GM23248 (cell line): Measurements from ENCODE around the gene PCDH10. TPM values are rescaled to one million over a fixed set of nuclear protein-coding genes. Genes with fewer than 3 reads are reported as not detected.

Source experiments
- DNase-seq: peaks from one replicate; pipeline ENCODE4 v3.0.0-alpha.2; 2015
- H2AFZ ChIP-seq: fragments of 200-600 bp; sonication (generic); 2 replicates; pipeline ENCODE4 v1.6.1; 2016; ENCODE audit warnings: antibody characterized with exemption
- H3F3A ChIP-seq: fragments of 200-600 bp; sonication (generic); 2 replicates; pipeline ENCODE4 v1.6.1; 2016; ENCODE audit warnings: mild to moderate bottlenecking, antibody characterized with exemption, mixed run types; ENCODE audit not compliant: insufficient read depth
- H3K27ac ChIP-seq: fragments of 200-600 bp; sonication (generic); 2 replicates; pipeline ENCODE4 v1.5.1; 2016; ENCODE audit warnings: mild to moderate bottlenecking
- H3K27me3 ChIP-seq: fragments of 200-600 bp; sonication (generic); replicated peaks from 2 replicates; pipeline ENCODE4 v1.6.1; 2016; ENCODE audit warnings: mild to moderate bottlenecking; ENCODE audit not compliant: insufficient read depth
- H3K36me3 ChIP-seq: fragments of 200-600 bp; sonication (generic); 2 replicates; pipeline ENCODE4 v1.6.1; 2016; ENCODE audit warnings: low read depth, mild to moderate bottlenecking
- H3K4me1 ChIP-seq: fragments of 200-600 bp; sonication (generic); 2 replicates; pipeline ENCODE4 v1.6.1; 2016; ENCODE audit warnings: mild to moderate bottlenecking; ENCODE audit not compliant: insufficient read depth
- H3K4me2 ChIP-seq: fragments of 200-600 bp; sonication (generic); one replicate; pipeline ENCODE4 v1.6.1; 2016; ENCODE audit warnings: mild to moderate bottlenecking; ENCODE audit not compliant: unreplicated experiment
- H3K4me3 ChIP-seq: fragments of 200-600 bp; sonication (generic); 2 replicates; pipeline ENCODE4 v1.5.1; 2016; ENCODE audit warnings: mild to moderate bottlenecking
- H3K79me2 ChIP-seq: fragments of 200-600 bp; sonication (generic); 2 replicates; pipeline ENCODE4 v1.6.1; 2016; ENCODE audit warnings: mild to moderate bottlenecking; ENCODE audit not compliant: insufficient read depth
- H3K9ac ChIP-seq: fragments of 200-600 bp; sonication (generic); 2 replicates; pipeline ENCODE4 v1.6.1; 2016; ENCODE audit warnings: mild to moderate bottlenecking
- H3K9me2 ChIP-seq: fragments of 200-600 bp; sonication (generic); 2 replicates; pipeline ENCODE4 v1.6.1; 2016; ENCODE audit warnings: mixed run types, mild to moderate bottlenecking, moderate library complexity; ENCODE audit not compliant: insufficient read depth
- H3K9me3 ChIP-seq: fragments of 200-600 bp; sonication (generic); one replicate; pipeline ENCODE4 v1.6.1; 2017; ENCODE audit warnings: low read depth
- H4K20me1 ChIP-seq: fragments of 200-600 bp; sonication (generic); 2 replicates; pipeline ENCODE4 v1.6.0; 2016; ENCODE audit not compliant: insufficient read depth
- EZH2 ChIP-seq: fragments of 200-600 bp; sonication (generic); IDR thresholded peaks from 2 replicates; pipeline ENCODE4 v1.6.1; 2018; ENCODE audit warnings: antibody characterized with exemption, mild to moderate bottlenecking; ENCODE audit not compliant: insufficient read depth, poor library complexity, severe bottlenecking
- EZH2phosphoT487 ChIP-seq: fragments of 200-600 bp; sonication (generic); IDR thresholded peaks from 2 replicates; pipeline ENCODE4 v1.6.1; 2018; ENCODE audit warnings: antibody characterized with exemption, moderate library complexity, mild to moderate bottlenecking, low read depth; ENCODE audit not compliant: insufficient read depth
- WGBS, 2 experiments: methylation state at CpG; one replicate each; pipeline ENCODE4 v1.1.6; 2015 to 2017; ENCODE audit warnings: low lambda C conversion rate in 2 of 2, low coverage in 1 of 2; ENCODE audit errors: missing lambda C conversion rate in 2 of 2; 5-methylcytosine and 5-hydroxymethylcytosine counted together
- in situ Hi-C: fragments of 300-500 bp; cut with MboI; formaldehyde crosslinking; loops from 2 replicates; pipeline ENCODE4 v1.15.0; 2020
- polyA plus RNA-seq: library from polyadenylated mRNA; unstranded; fragments of >200 nt; fragmentation: Nextera tagmentation; extraction: Ambion mirVana; gene quantifications from 2 replicates; pipeline ENCODE4 v1.2.1, GENCODE V29; 2016
- total RNA-seq: library from RNA; depleted of rRNA; stranded (reverse); fragments of >200 nt; shearing (Covaris generic); gene quantifications from 2 replicates; pipeline ENCODE4 v1.2.3, GENCODE V29; 2014

Gene PCDH10
- total and polyA plus RNA-seq, 2 experiments from 2014 or later, result 0.08 to 0.11 TPM

GRCh38 chr4:133154725-133155124 is 5.6 kb downstream of the PCDH10 start:
- Histone ChIP-seq H3K27ac (no peak overlapping the region), H3K36me3 (no peaks in the 10 kb centered on the region), H3K4me1 (0 out of 2 replicates have a peak, but pooled peaks cover under 1% of the 10 kb centered on the region), H3K9me3 (no peaks in the 10 kb centered on the region), H3K79me2 (no peaks in the 10 kb centered on the region), H4K20me1 (no peaks in the 10 kb centered on the region), H3K27me3 (peaks cover 45% of the 10 kb centered on the region), H3F3A (no peaks in the 10 kb centered on the region), H3K9ac (no peak overlapping the region), H3K4me3 (no peak overlapping the region), H3K9me2 (no peaks in the 10 kb centered on the region), H3K4me2 (no peak overlapping the region), H2AFZ (no peak overlapping the region)
- no peak for TF ChIP-seq EZH2phosphoT487
- TF ChIP-seq EZH2, result no peak
- in situ Hi-C loops, result no loop called here
- peak; percentile 59 for DNase-seq
- 10 to 12% methylated on average over 4 of the region's 4 CpGs for WGBS, 2 experiments

GRCh38 chr4:133156096-133156495 is 7.0 kb downstream of the PCDH10 start:
- 46 to 49% methylated on average over 5 of the region's 5 CpGs for WGBS, 2 experiments
- Histone ChIP-seq H4K20me1 (no peaks in the 10 kb centered on the region), H3K36me3 (no peaks in the 10 kb centered on the region), H3K27me3 (peaks cover 31% of the 10 kb centered on the region), H3F3A (no peaks in the 10 kb centered on the region), H3K79me2 (no peaks in the 10 kb centered on the region), H3K9ac (no peak overlapping the region), H3K4me2 (no peak overlapping the region), H2AFZ (no peak overlapping the region), H3K9me3 (no peaks in the 10 kb centered on the region), H3K4me3 (no peak overlapping the region), H3K4me1 (no peaks in the 10 kb centered on the region), H3K9me2 (no peaks in the 10 kb centered on the region), H3K27ac (no peak overlapping the region)
- TF ChIP-seq EZH2, result no peak
- TF ChIP-seq EZH2phosphoT487, result no peak
- in situ Hi-C loops, result no loop called here
- DNase-seq, result no peak

DNA sequence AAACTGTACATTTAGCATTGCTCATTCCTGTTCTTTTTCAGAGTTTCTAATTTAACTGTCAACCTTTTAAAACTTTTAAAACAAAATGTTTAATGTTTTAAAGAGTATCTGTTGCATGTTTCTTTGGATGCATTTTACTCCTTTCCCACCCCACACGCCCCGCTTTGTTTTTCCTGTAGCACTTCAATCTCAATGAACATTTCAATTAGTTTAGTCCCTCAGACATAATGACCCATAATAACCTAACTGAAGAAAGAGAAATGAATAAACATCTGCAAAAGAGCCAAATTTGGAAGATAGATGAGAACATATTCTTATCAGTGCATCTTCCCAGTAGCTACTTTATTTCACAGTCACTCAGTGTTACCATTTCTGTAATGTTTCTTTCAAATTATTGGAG is 7.5 kb downstream of the PCDH10 start:
- no peak overlapping the region for H3K4me2 ChIP-seq
- in situ Hi-C loops, result no loop called here
- H3K9me3 ChIP-seq, result no peaks in the 10 kb centered on the region
- no peaks in the 10 kb centered on the region for H3K4me1 ChIP-seq
- H3F3A ChIP-seq, result no peaks in the 10 kb centered on the region
- no peak for DNase-seq
- H4K20me1 ChIP-seq, result no peaks in the 10 kb centered on the region
- H3K9ac ChIP-seq, result no peak overlapping the region
- H3K27me3 ChIP-seq, result peaks cover 26% of the 10 kb centered on the region
- H3K9me2 ChIP-seq, result no peaks in the 10 kb centered on the region
- TF ChIP-seq EZH2 (no peak), EZH2phosphoT487 (no peak)
- 41 to 59% methylated on average over 2 of the region's 2 CpGs for WGBS, 2 experiments
- H2AFZ ChIP-seq, result no peak overlapping the region
- no peak overlapping the region for H3K4me3 ChIP-seq
- no peaks in the 10 kb centered on the region for H3K36me3 ChIP-seq
- H3K79me2 ChIP-seq, result no peaks in the 10 kb centered on the region
- H3K27ac ChIP-seq, result no peak overlapping the region

DNA sequence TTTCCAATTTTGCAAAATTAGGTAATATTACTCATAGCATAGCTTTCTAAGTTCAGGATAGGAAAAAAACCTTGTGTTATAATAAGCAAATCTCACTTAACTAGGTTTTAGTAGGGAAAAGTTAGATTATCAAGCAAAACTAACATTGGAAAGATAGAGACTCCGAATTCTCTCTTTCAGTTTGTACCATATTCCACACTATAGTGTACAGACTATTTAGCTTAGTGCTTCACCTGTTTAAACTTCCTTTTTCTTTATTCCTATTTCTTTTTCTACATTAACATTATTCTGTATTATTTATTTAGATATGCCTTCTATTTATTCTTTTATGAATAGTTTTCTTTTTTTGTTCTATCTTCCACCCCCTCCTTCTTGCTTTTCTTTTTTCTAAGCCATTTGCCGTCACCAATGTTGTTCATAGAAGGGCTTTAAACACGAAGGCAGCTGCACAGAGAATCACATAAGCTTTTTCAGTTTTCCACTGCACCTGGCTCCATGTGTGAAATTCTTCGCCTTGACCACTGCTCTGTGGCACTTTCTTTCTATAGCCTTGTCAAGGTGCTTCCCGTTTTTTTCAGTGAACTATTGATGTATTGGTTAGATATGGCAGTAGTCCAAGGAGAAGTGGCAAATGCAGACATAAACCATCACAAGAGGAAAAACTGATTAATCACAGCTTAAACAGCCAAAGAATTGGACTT is 8.5 kb downstream of the PCDH10 start:
- WGBS, 2 experiments, result 34 to 42% methylated on average over 5 of the region's 5 CpGs
- no peak overlapping the region for H3K4me2 ChIP-seq
- H3K9me3 ChIP-seq, result no peaks in the 10 kb centered on the region
- H4K20me1 ChIP-seq, result no peaks in the 10 kb centered on the region
- no peak for TF ChIP-seq EZH2phosphoT487
- TF ChIP-seq EZH2, result no peak
- no peaks in the 10 kb centered on the region for H3F3A ChIP-seq
- in situ Hi-C loops, result no loop called here
- no peak overlapping the region for H2AFZ ChIP-seq
- no peaks in the 10 kb centered on the region for H3K9me2 ChIP-seq
- H3K9ac ChIP-seq, result no peak overlapping the region
- no peak overlapping the region for H3K4me3 ChIP-seq
- no peaks in the 10 kb centered on the region for H3K36me3 ChIP-seq
- DNase-seq, result no peak
- no peak overlapping the region for H3K27ac ChIP-seq
- no peaks in the 10 kb centered on the region for H3K4me1 ChIP-seq
- peaks cover 16% of the 10 kb centered on the region for H3K27me3 ChIP-seq
- no peaks in the 10 kb centered on the region for H3K79me2 ChIP-seq
